Panc1 (cell line): ENCODE measurements around the gene DGLUCY. TPM values are rescaled to one million over a fixed set of nuclear protein-coding genes. Genes with fewer than 3 reads are reported as not detected.

Experiments used
- ATAC-seq: fragments of 200-7000 bp; cut with Tn5 transposase; 2 replicates; pipeline ENCODE4 v1.9.1; 2020; ENCODE audit warnings: mild to moderate bottlenecking, moderate library complexity
- BruUV-seq: library from RNA; stranded (reverse); fragments of 400-500 nt; replicated peaks from 2 replicates; lab custom pipeline; 2021; lab: Mats Ljungman, UMichigan
- CTCF ChIA-PET: fragments of 300-600 bp; sonication (Branson Sonifier 250); formaldehyde crosslinking; loops from one replicate; lab custom pipeline; 2022; ENCODE audit warnings: antibody characterized with exemption; lab: Charles Lee
- POLR2A ChIA-PET: fragments of 300-600 bp; sonication (Branson Sonifier 250); formaldehyde crosslinking; loops from one replicate; lab custom pipeline; 2022; ENCODE audit warnings: antibody characterized with exemption; lab: Charles Lee
- DNase-seq: peaks from one replicate; pipeline ENCODE4 v3.0.0-alpha.2; 2010; ENCODE audit warnings: low read depth, low spot score
- H3K27ac ChIP-seq: 2 replicates; pipeline ENCODE4 v1.5.1; 2011; ENCODE audit warnings: mild to moderate bottlenecking, low read length, inconsistent platforms
- H3K27me3 ChIP-seq: fragments of 200-500 bp; sonication (Bioruptor generic); 2 replicates; pipeline ENCODE4 v1.6.0; 2014; ENCODE audit warnings: low read length, inconsistent platforms; ENCODE audit not compliant: control insufficient read depth, insufficient read depth
- H3K36me3 ChIP-seq: fragments of 200-500 bp; sonication (Bioruptor generic); 2 replicates; pipeline ENCODE4 v1.5.1; 2014; ENCODE audit warnings: inconsistent platforms, mild to moderate bottlenecking, low read length, moderate library complexity; ENCODE audit not compliant: control insufficient read depth, insufficient read depth
- H3K4me1 ChIP-seq: 2 replicates; pipeline ENCODE4 v1.5.1; 2011; ENCODE audit warnings: inconsistent platforms, mild to moderate bottlenecking, low read length, moderate library complexity; ENCODE audit not compliant: control insufficient read depth, insufficient read depth
- H3K4me3 ChIP-seq, 2 experiments: 2 replicates each; pipeline ENCODE4 v1.5.1; 2011 to 2012; ENCODE audit warnings: low read depth in 2 of 2, low read length in 2 of 2, mild to moderate bottlenecking in 2 of 2, inconsistent platforms in 1 of 2, moderate library complexity in 1 of 2
- H3K9me3 ChIP-seq: fragments of 200-500 bp; sonication (Bioruptor generic); 2 replicates; pipeline ENCODE4 v1.5.1; 2014; ENCODE audit warnings: low read depth, mild to moderate bottlenecking, inconsistent platforms, low read length, moderate library complexity; ENCODE audit not compliant: control insufficient read depth, insufficient read depth
- POLR2AphosphoS5 ChIP-seq: IDR thresholded peaks from 2 replicates; pipeline ENCODE4 v1.6.1; 2012; ENCODE audit warnings: mild to moderate bottlenecking, low read depth, low read length, moderate library complexity
- REST ChIP-seq, 2 experiments: IDR thresholded peaks; 2 replicates each; pipeline ENCODE4 v1.6.1; 2011 to 2012; ENCODE audit warnings: low read depth in 2 of 2, control low read depth in 1 of 2, low read length in 1 of 2, mild to moderate bottlenecking in 1 of 2, moderate library complexity in 1 of 2; ENCODE audit not compliant: insufficient read depth in 1 of 2
- SIN3A ChIP-seq: IDR thresholded peaks from 2 replicates; pipeline ENCODE4 v1.6.1; 2012; ENCODE audit warnings: low read depth, mild to moderate bottlenecking, low read length, moderate library complexity, borderline replicate concordance; ENCODE audit not compliant: insufficient read depth
- TCF7L2 ChIP-seq: IDR thresholded peaks from 2 replicates; pipeline ENCODE4 v1.6.1; 2011; ENCODE audit warnings: mild to moderate bottlenecking, low read depth, low read length, inconsistent platforms
- in situ Hi-C: cut with HindIII; loops from 2 replicates; pipeline ENCODE4 v1.10.0; 2016; ENCODE audit warnings: low sequenced_read_pairs, low pct_unique_long_range_greater_than_20kb
- intact Hi-C: fragments of 100-400 bp; cut with micrococcal nuclease; formaldehyde crosslinking; loops from one replicate; pipeline ENCODE4 v1.10.0; 2022; ENCODE audit not compliant: unreplicated experiment
- total RNA-seq: library from RNA; stranded (reverse); gene quantifications from one replicate; pipeline ENCODE4 v1.2.1, GENCODE V29; 2021; ENCODE audit not compliant: unreplicated experiment
- TF ChIP-seq, protein P1 (sequence below): fragments of 450-650 bp; IDR thresholded peaks from 2 replicates; pipeline ENCODE4 v1.5.1; 2017; ENCODE audit warnings: mild to moderate bottlenecking

DGLUCY gene
- total RNA-seq, 1 experiment from 2014 or later: 21.3 TPM

DNA sequence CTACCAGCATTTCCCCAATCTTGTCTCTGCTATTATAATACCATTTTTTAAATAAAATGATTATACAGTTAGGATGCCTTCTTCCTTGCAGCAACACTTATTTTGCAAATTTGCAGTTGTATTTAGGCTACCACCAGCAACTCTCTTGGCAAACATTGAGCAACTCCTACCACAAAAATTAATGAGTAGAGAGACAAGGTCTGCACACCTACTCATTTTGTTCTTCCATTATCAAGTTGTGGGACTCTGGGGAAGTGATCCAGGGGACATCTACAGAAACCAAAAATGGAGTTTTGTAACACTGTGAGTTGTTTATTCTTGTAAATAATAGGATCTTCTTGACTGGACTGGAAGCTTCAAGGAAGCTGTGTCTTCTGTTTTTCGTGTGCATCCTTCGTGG, 38.6 kb downstream of the DGLUCY start:
- intact Hi-C loops: no loop called here
- in situ Hi-C loops: no loop called here
- Histone ChIP-seq H3K9me3 (no peaks in the 10 kb centered on the region), H3K27ac (no peak overlapping the region), H3K27me3 (no peaks in the 10 kb centered on the region), H3K36me3 (no peaks in the 10 kb centered on the region), H3K4me1 (no peaks in the 10 kb centered on the region; the same call in 1 of the 2 replicates), H3K4me3 (no peak overlapping the region)
- CTCF ChIA-PET: no interaction called here
- POLR2A ChIA-PET: no interaction called here
- ATAC-seq (no peak), DNase-seq (no peak)
- no TSS peak for BruUV-seq
- TF ChIP-seq SIN3A (no peak), TCF7L2 (no peak), REST (IDR thresholded peaks at IDR 0.05; ENCODE audit: insufficient read depth in 1 of 2, low read depth in 2 of 2, low read length in 1 of 2) (no peak), POLR2AphosphoS5 (no peak)
- TF ChIP-seq, protein P1, sequence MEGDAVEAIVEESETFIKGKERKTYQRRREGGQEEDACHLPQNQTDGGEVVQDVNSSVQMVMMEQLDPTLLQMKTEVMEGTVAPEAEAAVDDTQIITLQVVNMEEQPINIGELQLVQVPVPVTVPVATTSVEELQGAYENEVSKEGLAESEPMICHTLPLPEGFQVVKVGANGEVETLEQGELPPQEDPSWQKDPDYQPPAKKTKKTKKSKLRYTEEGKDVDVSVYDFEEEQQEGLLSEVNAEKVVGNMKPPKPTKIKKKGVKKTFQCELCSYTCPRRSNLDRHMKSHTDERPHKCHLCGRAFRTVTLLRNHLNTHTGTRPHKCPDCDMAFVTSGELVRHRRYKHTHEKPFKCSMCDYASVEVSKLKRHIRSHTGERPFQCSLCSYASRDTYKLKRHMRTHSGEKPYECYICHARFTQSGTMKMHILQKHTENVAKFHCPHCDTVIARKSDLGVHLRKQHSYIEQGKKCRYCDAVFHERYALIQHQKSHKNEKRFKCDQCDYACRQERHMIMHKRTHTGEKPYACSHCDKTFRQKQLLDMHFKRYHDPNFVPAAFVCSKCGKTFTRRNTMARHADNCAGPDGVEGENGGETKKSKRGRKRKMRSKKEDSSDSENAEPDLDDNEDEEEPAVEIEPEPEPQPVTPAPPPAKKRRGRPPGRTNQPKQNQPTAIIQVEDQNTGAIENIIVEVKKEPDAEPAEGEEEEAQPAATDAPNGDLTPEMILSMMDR: no peak

- ATAC-seq: no peak
- in situ Hi-C loops: no loop called here
- no peaks in the 10 kb centered on the region for H3K9me3 ChIP-seq
- H3K27ac ChIP-seq: no peak overlapping the region
- H3K4me3 ChIP-seq: no peak overlapping the region
- POLR2A ChIA-PET: no interaction called here
- H3K27me3 ChIP-seq: no peaks in the 10 kb centered on the region
- intact Hi-C loops: no loop called here
- TF ChIP-seq POLR2AphosphoS5: no peak
- TF ChIP-seq TCF7L2: no peak
- TF ChIP-seq REST (IDR thresholded peaks at IDR 0.05; ENCODE audit: insufficient read depth in 1 of 2, low read depth in 2 of 2, low read length in 1 of 2): no peak
- no peak for TF ChIP-seq SIN3A
- CTCF ChIA-PET: interaction anchor here (0.6 to 0.8 kb wide), 2 partner anchors 395 to 851 kb away, joined by 3 to 6 read pairs; no protein-coding TSS in a partner anchor
- H3K36me3 ChIP-seq: no peaks in the 10 kb centered on the region
- no TSS peak for BruUV-seq
- H3K4me1 ChIP-seq: no peaks in the 10 kb centered on the region; the same call in 1 of the 2 replicates
- no peak for DNase-seq
These were observed 39.5 kb downstream of the DGLUCY start for GRCh38 chr14:91153360-91153759.
